SU-DHL-6 (cell line): ENCODE measurements around the gene AGAP9.
"Not testable (repeated sequence)": the region's sequence is repeated elsewhere in the genome, so short reads cannot be mapped to it uniquely, and the experiment has no call there.

ENCODE experiments used
- CTCF ChIP-seq: fragments of 200-600 bp; sonication (generic); IDR thresholded peaks from one replicate; pipeline ENCODE4 v1.5.1; 2017; ENCODE audit warnings: antibody characterized with exemption, mild to moderate bottlenecking, low read length, moderate library complexity; ENCODE audit not compliant: insufficient read depth, poor library complexity, severe bottlenecking
- EZH2phosphoT487 ChIP-seq: fragments of 200-600 bp; sonication (generic), shearing (Covaris generic); conservative IDR thresholded peaks from 2 replicates; pipeline ENCODE4 v1.6.1; 2018; ENCODE audit warnings: mild to moderate bottlenecking, antibody characterized with exemption, low read length, moderate library complexity, mixed read lengths

GRCh38 chr10:47536430-47536829, 13.0 kb upstream of the AGAP9 start:
- not testable (repeated sequence) for TF ChIP-seq CTCF, EZH2phosphoT487
